H1 (cell line): ENCODE measurements around the gene SLC8A1. TPM values are rescaled to one million over a fixed set of nuclear protein-coding genes. Genes with fewer than 3 reads are reported as not detected.

Experiments used
- CTCF ChIA-PET: fragments of 300-600 bp; sonication (Branson Sonifier 250); formaldehyde crosslinking; loops from one replicate; lab custom pipeline; 2021; ENCODE audit not compliant: partially characterized antibody; lab: Charles Lee
- POLR2A ChIA-PET: fragments of 300-600 bp; sonication (Branson Sonifier 250); formaldehyde crosslinking; loops from one replicate; lab custom pipeline; 2021; ENCODE audit warnings: inconsistent platforms; ENCODE audit not compliant: partially characterized antibody; lab: Charles Lee
- DNase-seq, 2 experiments: peaks; one replicate each; pipeline versions ENCODE4 v3.0.0 to v3.0.0-alpha.2; 2010 to 2022; ENCODE audit warnings: low spot score in 2 of 2, low read depth in 1 of 2, mixed read lengths in 1 of 2
- FAIRE-seq: peaks from 2 replicates; lab custom pipeline; 2011; peaks lifted over from hg19 to GRCh38; lab: Jason Lieb, UNC
- H2AFZ ChIP-seq: 2 replicates; pipeline ENCODE4 v1.8.1; 2012; ENCODE audit warnings: low read length, inconsistent platforms
- H2AK5ac ChIP-seq: 2 replicates; pipeline ENCODE4 v1.6.1; 2013; ENCODE audit warnings: low read depth, low read length
- H2BK120ac ChIP-seq: replicated peaks from 2 replicates; pipeline ENCODE3; 2013; ENCODE audit warnings: low read depth, low read length, inconsistent platforms
- H2BK12ac ChIP-seq: 2 replicates; pipeline ENCODE4 v1.6.1; 2013; ENCODE audit warnings: low read depth, low read length
- H2BK15ac ChIP-seq: 2 replicates; pipeline ENCODE4 v1.6.1; 2013; ENCODE audit warnings: low read length
- H2BK20ac ChIP-seq: 2 replicates; pipeline ENCODE4 v1.6.1; 2013; ENCODE audit warnings: low read length
- H2BK5ac ChIP-seq: 2 replicates; pipeline ENCODE4 v1.6.1; 2013; ENCODE audit warnings: low read depth, low read length
- H3K14ac ChIP-seq: 2 replicates; pipeline ENCODE4 v1.6.1; 2013; ENCODE audit warnings: inconsistent platforms; ENCODE audit not compliant: insufficient read length
- H3K18ac ChIP-seq: 2 replicates; pipeline ENCODE4 v1.6.1; 2013; ENCODE audit warnings: low read length; ENCODE audit errors: extremely low read depth
- H3K23ac ChIP-seq: 2 replicates; pipeline ENCODE4 v1.6.1; 2013; ENCODE audit warnings: inconsistent platforms; ENCODE audit not compliant: insufficient read length
- H3K23me2 ChIP-seq: 2 replicates; pipeline ENCODE4 v1.6.1; 2013; ENCODE audit warnings: low read depth, low read length
- H3K27ac ChIP-seq: 2 replicates; pipeline ENCODE4 v1.6.1; 2011; ENCODE audit warnings: low read depth, low read length, inconsistent platforms
- H3K27me3 ChIP-seq, 4 experiments: replicated peaks in 1 of 4; 1 replicate in 1 of 4; 2 replicates in 3 of 4; pipeline versions ENCODE4 v1.6.1 to v1.8.1; 2011 to 2013; ENCODE audit warnings: low read length in 3 of 4, mild to moderate bottlenecking in 3 of 4, inconsistent platforms in 2 of 4, mixed read lengths in 2 of 4, moderate library complexity in 1 of 4; ENCODE audit not compliant: control insufficient read depth in 3 of 4, insufficient read depth in 3 of 4; ENCODE audit errors: extremely low read depth in 1 of 4
- H3K36me3 ChIP-seq, 4 experiments: 2 replicates each; pipeline versions ENCODE4 v1.6.1 to v1.8.1; 2011 to 2013; ENCODE audit warnings: mild to moderate bottlenecking in 4 of 4, low read length in 3 of 4, moderate library complexity in 2 of 4, control low read depth in 1 of 4, inconsistent platforms in 1 of 4; ENCODE audit not compliant: insufficient read depth in 4 of 4, control insufficient read depth in 2 of 4
- H3K4ac ChIP-seq: replicated peaks from 2 replicates; pipeline ENCODE3; 2013; ENCODE audit warnings: low read length, low read depth, mixed read lengths, inconsistent platforms; ENCODE audit not compliant: insufficient read length
- H3K4me1 ChIP-seq, 4 experiments: replicated peaks in 1 of 4; 1 replicate in 1 of 4; 2 replicates in 3 of 4; pipeline versions ENCODE4 v1.6.1 to v1.8.1; 2011 to 2013; ENCODE audit warnings: low read length in 3 of 4, inconsistent platforms in 2 of 4, mixed read lengths in 1 of 4; ENCODE audit not compliant: insufficient read depth in 4 of 4, control insufficient read depth in 3 of 4
- H3K4me2 ChIP-seq, 2 experiments: 2 replicates each; pipeline versions ENCODE4 v1.6.1 to v1.8.1; 2011 to 2013; ENCODE audit warnings: low read depth in 2 of 2, low read length in 2 of 2, control low read depth in 1 of 2, inconsistent platforms in 1 of 2, mild to moderate bottlenecking in 1 of 2; ENCODE audit not compliant: insufficient read depth in 1 of 2
- H3K4me3 ChIP-seq, 4 experiments: fragments of 200-600, 300-600 bp in 1 of 4; sonication (generic), shearing (Covaris generic), sonication (Bioruptor Twin) in 1 of 4; 2 replicates each; pipeline versions ENCODE4 v1.5.1 to v1.8.1; 2011 to 2016; ENCODE audit warnings: low read length in 4 of 4, low read depth in 3 of 4, control low read depth in 2 of 4, inconsistent platforms in 2 of 4, mild to moderate bottlenecking in 2 of 4, mixed read lengths in 1 of 4, moderate library complexity in 1 of 4; ENCODE audit not compliant: insufficient read depth in 2 of 4; ENCODE audit errors: extremely low read depth in 1 of 4
- H3K56ac ChIP-seq: replicated peaks from 2 replicates; pipeline ENCODE3; 2013; ENCODE audit warnings: low read depth, mild to moderate bottlenecking, mixed read lengths, low read length, inconsistent platforms; ENCODE audit not compliant: insufficient read length
- H3K79me1 ChIP-seq: 2 replicates; pipeline ENCODE4 v1.6.1; 2013; ENCODE audit warnings: low read depth, low read length, control low read depth
- H3K79me2 ChIP-seq, 2 experiments: 2 replicates each; pipeline versions ENCODE4 v1.6.1 to v1.8.1; 2012 to 2013; ENCODE audit warnings: low read length in 2 of 2, mild to moderate bottlenecking in 2 of 2, inconsistent platforms in 1 of 2; ENCODE audit not compliant: insufficient read depth in 2 of 2, control insufficient read depth in 1 of 2
- H3K9ac ChIP-seq, 4 experiments: replicated peaks in 1 of 4; 1 replicate in 1 of 4; 2 replicates in 3 of 4; pipeline versions ENCODE4 v1.6.1 to v1.8.1; 2011 to 2013; ENCODE audit warnings: low read depth in 3 of 4, low read length in 3 of 4, control low read depth in 2 of 4, mild to moderate bottlenecking in 2 of 4, moderate library complexity in 2 of 4, inconsistent platforms in 1 of 4; ENCODE audit errors: extremely low read depth in 1 of 4
- H3K9me3 ChIP-seq, 2 experiments: 2 replicates each; pipeline versions ENCODE4 v1.6.1 to v1.8.1; 2012 to 2013; ENCODE audit warnings: mild to moderate bottlenecking in 2 of 2, moderate library complexity in 2 of 2, control low read depth in 1 of 2, inconsistent platforms in 1 of 2, low read depth in 1 of 2, low read length in 1 of 2, mixed read lengths in 1 of 2; ENCODE audit not compliant: insufficient read depth in 2 of 2
- H4K20me1 ChIP-seq, 2 experiments: replicated peaks in 1 of 2; 2 replicates each; pipeline versions ENCODE3 to v1.8.1; 2011 to 2013; ENCODE audit warnings: inconsistent platforms in 2 of 2, low read length in 2 of 2, mild to moderate bottlenecking in 1 of 2; ENCODE audit not compliant: insufficient read depth in 2 of 2, control insufficient read depth in 1 of 2
- H4K5ac ChIP-seq: 2 replicates; pipeline ENCODE4 v1.6.1; 2013; ENCODE audit warnings: low read length, low read depth, mixed read lengths, inconsistent platforms; ENCODE audit not compliant: insufficient read length
- H4K8ac ChIP-seq: 2 replicates; pipeline ENCODE4 v1.8.0; 2013; ENCODE audit warnings: mild to moderate bottlenecking, moderate library complexity, low read length, inconsistent platforms; ENCODE audit not compliant: insufficient read depth; ENCODE audit errors: extremely low read depth
- H4K91ac ChIP-seq: replicated peaks from 2 replicates; pipeline ENCODE3; 2013; ENCODE audit warnings: low read length, mixed read lengths, inconsistent platforms; ENCODE audit not compliant: insufficient read length
- BRCA1 ChIP-seq: IDR thresholded peaks from 2 replicates; pipeline ENCODE4 v1.6.1; 2012; ENCODE audit warnings: low read depth, low read length, improper control_type of control experiment
- CHD2 ChIP-seq: IDR thresholded peaks from 2 replicates; pipeline ENCODE4 v1.6.1; 2012; ENCODE audit warnings: low read length, improper control_type of control experiment
- GABPA ChIP-seq: IDR thresholded peaks from 2 replicates; pipeline ENCODE4 v1.6.1; 2011; ENCODE audit warnings: mild to moderate bottlenecking, low read length, moderate library complexity, borderline replicate concordance; ENCODE audit not compliant: insufficient read depth
- GTF2F1 ChIP-seq: IDR thresholded peaks from 2 replicates; pipeline ENCODE4 v1.6.1; 2012; ENCODE audit warnings: low read depth, low read length, improper control_type of control experiment, borderline replicate concordance
- HDAC2 ChIP-seq, 2 experiments: fragments of 300-600 bp in 1 of 2; sonication (generic) in 1 of 2; IDR thresholded peaks; 2 replicates each; pipeline ENCODE4 v1.6.1; 2011 to 2012; ENCODE audit warnings: low read depth in 2 of 2, low read length in 2 of 2, mild to moderate bottlenecking in 2 of 2, moderate library complexity in 2 of 2, borderline replicate concordance in 1 of 2, inconsistent platforms in 1 of 2
- KDM1A ChIP-seq: fragments of 200-600, 300-600 bp; sonication (generic); IDR thresholded peaks from 2 replicates; pipeline ENCODE4 v1.7.1; 2016; ENCODE audit warnings: mild to moderate bottlenecking, low read length, borderline replicate concordance
- POU5F1 ChIP-seq: IDR thresholded peaks from 2 replicates; pipeline ENCODE4 v1.6.1; 2011; ENCODE audit warnings: low read depth, mild to moderate bottlenecking, low read length, moderate library complexity
- RXRA ChIP-seq: IDR thresholded peaks from 2 replicates; pipeline ENCODE4 v1.6.1; 2011; ENCODE audit warnings: low read depth, mild to moderate bottlenecking, low read length, moderate library complexity; ENCODE audit not compliant: insufficient read depth
- SIN3A ChIP-seq, 2 experiments: IDR thresholded peaks in 1 of 2; conservative IDR thresholded peaks in 1 of 2; 2 replicates each; pipeline ENCODE4 v1.6.1; 2011 to 2012; ENCODE audit warnings: low read length in 2 of 2, improper control_type of control experiment in 1 of 2, low read depth in 1 of 2, mild to moderate bottlenecking in 1 of 2
- SUZ12 ChIP-seq: fragments of 200-600 bp; sonication (generic); IDR thresholded peaks from 2 replicates; pipeline ENCODE4 v1.6.1; 2012; ENCODE audit warnings: mild to moderate bottlenecking, inconsistent platforms, low read length, moderate library complexity, mixed read lengths
- ZNF274 ChIP-seq: IDR thresholded peaks from 2 replicates; pipeline ENCODE4 v1.7.0; 2012; ENCODE audit warnings: low read length, borderline replicate concordance; ENCODE audit errors: extremely low read depth
- WGBS, 2 experiments: shearing (Covaris generic) in 1 of 2; methylation state at CpG; one replicate each; pipeline versions ENCODE4 v1.1.6 to v1.1.7; 2013 to 2015; ENCODE audit warnings: low lambda C conversion rate in 2 of 2, mixed read lengths in 2 of 2, inconsistent platforms in 1 of 2, low coverage in 1 of 2, missing lambda C conversion rate in 1 of 2; ENCODE audit not compliant: insufficient replicate concordance in 2 of 2, insufficient coverage in 1 of 2, insufficient read length in 1 of 2; ENCODE audit errors: extremely low coverage in 1 of 2, missing lambda C conversion rate in 1 of 2; 5-methylcytosine and 5-hydroxymethylcytosine counted together
- polyA plus RNA-seq, 7 experiments: library from polyadenylated mRNA; depleted of rRNA in 3 of 7; stranded (reverse) in 5 of 7; unstranded in 2 of 7; fragments of >200 nt in 5 of 7; fragments of 200-250 nt in 2 of 7; gene quantifications; 1 replicate in 5 of 7; 2 replicates in 1 of 7; 4 replicates in 1 of 7; pipeline versions ENCODE4 v1.2.1 to v1.2.3, GENCODE V29; 2011 to 2013; ENCODE audit warnings: missing spikeins in 2 of 7, mixed read lengths in 2 of 7
- total RNA-seq: library from RNA; stranded (reverse); fragmentation: NEBNext Ultra II Directional; extraction: Animal tissue kit (Norgen Biotek cat#: 25700); gene quantifications from 2 replicates; pipeline ENCODE4 v1.2.1, GENCODE V29; 2021
- TF ChIP-seq, protein P1 (sequence below): IDR thresholded peaks from 2 replicates; pipeline ENCODE4 v1.6.1; 2012; ENCODE audit warnings: inconsistent platforms
- TF ChIP-seq, protein P2 (sequence below): IDR thresholded peaks from 2 replicates; pipeline ENCODE4 v1.6.1; 2012; ENCODE audit warnings: inconsistent platforms

SLC8A1 gene
- total and polyA plus RNA-seq, 2 of the 8 experiments (the other 6 are each of a cell fraction or from before 2014, with no cell fraction given) = 0.68 to 3.6 TPM

DNA sequence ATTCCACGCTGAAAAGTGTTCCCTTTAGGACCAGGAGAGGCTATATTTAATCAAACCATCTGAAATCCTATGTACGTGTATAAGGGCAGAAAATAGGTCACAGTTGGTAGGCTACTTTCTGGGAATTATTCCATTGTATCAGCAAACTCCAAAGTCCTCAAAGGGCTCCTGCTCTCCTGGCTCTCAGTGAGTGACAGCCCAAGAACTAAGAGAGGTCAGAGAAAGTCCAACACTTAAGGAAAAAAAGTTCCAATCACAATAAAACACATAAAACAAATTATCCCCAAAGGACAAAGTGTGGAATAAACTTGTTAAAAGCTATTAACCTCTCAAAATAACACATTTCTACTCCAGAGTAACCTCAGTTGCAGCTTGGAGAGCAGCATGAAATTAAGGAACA lies 183.3 kb downstream of the SLC8A1 start:
- CTCF ChIA-PET = interaction anchor here (0.6 to 1.7 kb wide), 2 partner anchors 181 to 358 kb away, joined by 3 to 4 read pairs; no protein-coding TSS in a partner anchor
- WGBS, 2 experiments = 96% methylated on average over 2 of the region's 2 CpGs; no CpG with 5 or more reads in 1 of the 2 experiments
- H3K4me1 ChIP-seq = peaks cover 0 to 4% (median 0%) of the 10 kb centered on the region in 4 experiments; a peak in 1 of 7 replicates
- TF ChIP-seq, protein P1, sequence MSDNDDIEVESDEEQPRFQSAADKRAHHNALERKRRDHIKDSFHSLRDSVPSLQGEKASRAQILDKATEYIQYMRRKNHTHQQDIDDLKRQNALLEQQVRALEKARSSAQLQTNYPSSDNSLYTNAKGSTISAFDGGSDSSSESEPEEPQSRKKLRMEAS = no peak
- TF ChIP-seq BRCA1 (no peak), ZNF274 (no peak), POU5F1 (no peak), SUZ12 (no peak), SIN3A (conservative IDR thresholded peaks at IDR 0.05 in 1 of 2, IDR thresholded peaks at IDR 0.05 in 1 of 2; ENCODE audit: low read depth in 1 of 2, low read length in 2 of 2) (no peak), RXRA (no peak), GABPA (no peak), CHD2 (no peak), KDM1A (no peak), HDAC2 (IDR thresholded peaks at IDR 0.05; ENCODE audit: borderline replicate concordance in 1 of 2, low read depth in 2 of 2, low read length in 2 of 2) (no peak), GTF2F1 (no peak)
- TF ChIP-seq, protein P2, sequence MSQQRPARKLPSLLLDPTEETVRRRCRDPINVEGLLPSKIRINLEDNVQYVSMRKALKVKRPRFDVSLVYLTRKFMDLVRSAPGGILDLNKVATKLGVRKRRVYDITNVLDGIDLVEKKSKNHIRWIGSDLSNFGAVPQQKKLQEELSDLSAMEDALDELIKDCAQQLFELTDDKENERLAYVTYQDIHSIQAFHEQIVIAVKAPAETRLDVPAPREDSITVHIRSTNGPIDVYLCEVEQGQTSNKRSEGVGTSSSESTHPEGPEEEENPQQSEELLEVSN = no peak

More for the DNA sequence above, 183.3 kb downstream of the SLC8A1 start:
- H3K4me2 ChIP-seq = no peak overlapping the region
- H4K8ac ChIP-seq = no peak overlapping the region
- no peaks in the 10 kb centered on the region for H3K79me2 ChIP-seq
- POLR2A ChIA-PET = no interaction called here
- FAIRE-seq (no peak), DNase-seq (no peak)
- no peak overlapping the region for H4K91ac ChIP-seq
- no peak overlapping the region for H3K18ac ChIP-seq
- no peaks in the 10 kb centered on the region for H3K23me2 ChIP-seq
- no peak overlapping the region for H3K56ac ChIP-seq
- no peak overlapping the region for H3K4ac ChIP-seq
- H3K23ac ChIP-seq = no peak overlapping the region
- no peak overlapping the region for H2BK20ac ChIP-seq
- no peak overlapping the region for H3K14ac ChIP-seq
- H4K20me1 ChIP-seq = no peaks in the 10 kb centered on the region
- no peak overlapping the region for H3K9ac ChIP-seq
- H2BK15ac ChIP-seq = no peak overlapping the region
- H3K4me3 ChIP-seq = no peak overlapping the region
- H2BK12ac ChIP-seq = no peak overlapping the region
- no peaks in the 10 kb centered on the region for H3K9me3 ChIP-seq
- no peak overlapping the region for H2BK5ac ChIP-seq
- no peaks in the 10 kb centered on the region for H3K27me3 ChIP-seq
- no peaks in the 10 kb centered on the region for H3K36me3 ChIP-seq
- no peak overlapping the region for H2BK120ac ChIP-seq
- no peak overlapping the region for H2AK5ac ChIP-seq
- H3K79me1 ChIP-seq = no peaks in the 10 kb centered on the region
- H3K27ac ChIP-seq = no peak overlapping the region
- no peak overlapping the region for H4K5ac ChIP-seq
- H2AFZ ChIP-seq = no peak overlapping the region
